Adrenal gland (tissue), 12 donors: ENCODE data around the gene BLCAP. TPM values are rescaled to one million over a fixed set of nuclear protein-coding genes. Genes with fewer than 3 reads are reported as not detected.

Source experiments
- DNase-seq, 7 donors: peaks; one replicate each; pipeline ENCODE4 v3.0.0-alpha.2; 2019 to 2020
- H3K27ac ChIP-seq, 5 donors: fragments of 200-600 bp; sonication (generic) in 4 of 5; 1 replicate in 3 of 5; 2 replicates in 2 of 5; pipeline versions ENCODE4 v1.5.1 to v1.8.0; 2016 to 2020; ENCODE audit warnings: mild to moderate bottlenecking in 1 of 5
- H3K27me3 ChIP-seq: fragments of 200-600 bp; 2 replicates; pipeline ENCODE4 v1.8.0; 2021
- H3K36me3 ChIP-seq, 2 donors: fragments of 200-600 bp; replicated peaks in 1 of 2; 1 replicate in 1 of 2; 2 replicates in 1 of 2; pipeline versions ENCODE4 v1.5.1 to v1.8.0; 2018 to 2022
- H3K4me1 ChIP-seq, 2 donors: fragments of 200-600 bp; replicated peaks in 1 of 2; 1 replicate in 1 of 2; 2 replicates in 1 of 2; pipeline versions ENCODE4 v1.5.1 to v1.8.0; 2018 to 2021
- H3K4me3 ChIP-seq, 4 donors: fragments of 200-600 bp; sonication (generic) in 3 of 4; one replicate each; pipeline ENCODE4 v1.5.1; 2016 to 2018
- H3K9me3 ChIP-seq, 3 donors: fragments of 200-600 bp; sonication (generic) in 1 of 3; replicated peaks in 1 of 3; 1 replicate in 2 of 3; 2 replicates in 1 of 3; pipeline versions ENCODE4 v1.5.1 to v1.8.0; 2016 to 2021
- CTCF ChIP-seq, 6 experiments: fragments of 450-650 bp in 4 of 6; fragments of 200-600 bp in 2 of 6; sonication (generic) in 1 of 6; IDR thresholded peaks; 1 replicate in 5 of 6; 2 replicates in 1 of 6; pipeline versions ENCODE4 v1.5.1 to v1.8.0; 2016 to 2021; ENCODE audit warnings: antibody characterized with exemption in 6 of 6, mild to moderate bottlenecking in 2 of 6, moderate library complexity in 1 of 6
- POLR2A ChIP-seq, 2 donors: fragments of 450-650 bp; IDR thresholded peaks; one replicate each; pipeline ENCODE4 v1.6.1; 2017; ENCODE audit warnings: antibody characterized with exemption in 2 of 2, mild to moderate bottlenecking in 2 of 2, moderate library complexity in 1 of 2
- WGBS, 4 donors: extraction: QIAGEN DNeasy Blood & Tissue Kit in 2 of 4; methylation state at CpG; one replicate each; pipeline versions ENCODE4 v1.1.5 to v1.1.7; 2013 to 2017; 5-methylcytosine and 5-hydroxymethylcytosine counted together
- intact Hi-C, 2 donors: fragments of 100-400 bp; cut with DNase I; formaldehyde crosslinking; loops; one replicate each; pipeline versions ENCODE4 v1.14.1 to v1.15.0; 2022 to 2023
- polyA plus RNA-seq, 3 donors: library from polyadenylated mRNA; stranded (reverse); fragments of 200-250 nt in 2 of 3; fragments of 350-450 nt in 1 of 3; fragmentation: Illumina TruSeq in 1 of 3; extraction: RNeasy Lipid Tissue Mini Kit (QIAGEN cat#74804) in 1 of 3; gene quantifications; one replicate each; pipeline ENCODE4 v1.2.3, GENCODE V29; 2013 to 2014
- total RNA-seq, 9 donors: library from RNA; depleted of rRNA in 4 of 9; stranded (reverse); fragments of >200 nt in 4 of 9; fragments of 120-200 nt in 1 of 9; fragmentation: NEBNext Ultra II Directional in 1 of 9; extraction: Animal tissue kit (Norgen Biotek cat#: 25700) in 1 of 9; gene quantifications; one replicate each; pipeline versions ENCODE4 v1.1.0 to v1.2.4, GENCODE V29; 2013 to 2023
- donor health status: healthy with polysubstance abuse.
- donor health status: Bipolar disorder and iron deficiency.
- donor health status: DM: yes; HTN: yes; CAD: no.
- donor health status: DM: no; HTN: no; CAD: no.
- donor health status: DM: no; HTN: no; CAD: no.
- donor health status: DM: yes; HTN: yes; CAD: no.

BLCAP gene
- total and polyA plus RNA-seq, 12 donors: 50.2 to 105 (median 68.4) TPM

DNA sequence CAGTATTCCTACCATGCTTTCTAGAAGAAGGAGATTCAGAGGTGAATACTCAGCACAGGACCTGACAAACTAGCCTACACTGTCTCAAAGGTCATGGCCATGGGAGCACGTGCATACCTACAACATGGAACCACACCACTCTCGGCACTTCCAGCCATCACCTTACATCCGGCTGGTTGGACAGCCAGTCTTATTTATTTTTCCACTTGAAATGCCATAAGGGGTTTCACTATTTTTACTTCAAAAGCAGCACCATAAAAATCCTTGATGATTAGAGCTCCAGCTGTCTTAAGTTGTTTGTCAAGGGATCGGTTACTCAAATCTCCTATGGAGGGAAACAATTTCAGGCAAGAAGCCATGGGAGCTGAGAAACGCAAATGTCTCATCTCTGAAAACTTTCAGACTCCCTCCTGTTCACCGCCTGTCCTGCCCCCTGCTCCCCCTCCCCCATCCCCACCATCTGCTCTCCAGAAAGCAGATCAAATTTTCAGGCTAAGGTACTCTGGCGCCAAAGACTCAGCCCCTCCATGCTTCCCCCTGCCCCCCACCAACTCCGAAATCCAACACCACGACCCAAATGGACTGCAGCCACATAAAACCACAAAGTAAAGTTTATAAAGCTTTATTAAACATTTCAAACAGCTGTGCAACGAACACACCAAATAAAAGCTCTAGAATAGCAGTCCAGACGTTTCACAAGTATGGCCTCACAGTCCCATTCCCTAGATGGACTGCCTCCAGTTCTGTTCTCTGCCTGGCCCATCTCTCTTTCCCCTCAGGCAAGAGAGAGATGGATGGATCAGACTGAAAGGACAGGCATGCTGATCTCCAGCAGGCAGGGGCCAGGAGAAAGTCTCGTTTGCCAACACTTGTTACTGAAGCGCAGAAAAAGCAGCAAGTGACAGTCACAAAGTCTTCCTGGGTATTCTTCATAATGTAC lies 10.6 kb downstream of the BLCAP start:
- Histone ChIP-seq H3K36me3 (peaks cover 0 to 23% of the 10 kb centered on the region in 2 donors), H3K4me3 (no peak overlapping the region), H3K27me3 (no peaks in the 10 kb centered on the region), H3K9me3 (no peaks in the 10 kb centered on the region), H3K27ac (peak overlapping the region in 1 of 5 donors; percentile 24), H3K4me1 (peaks cover 0 to 23% of the 10 kb centered on the region in 2 donors)
- intact Hi-C loops: no loop called here
- peak in 2 of 7 donors; percentile 5 to 43 for DNase-seq
- no peak for TF ChIP-seq POLR2A (IDR thresholded peaks at IDR 0.05)
- TF ChIP-seq CTCF (IDR thresholded peaks at IDR 0.05): no peak
- WGBS, 4 donors: 69 to 73% (median 71%) methylated on average over 13 of the region's 13 CpGs

- DNase-seq: peak in 2 of 7 donors; percentile 7 to 35
- Histone ChIP-seq H3K27ac (no peak overlapping the region), H3K4me3 (no peak overlapping the region), H3K4me1 (peaks cover 0 to 23% of the 10 kb centered on the region in 2 donors), H3K27me3 (no peaks in the 10 kb centered on the region), H3K36me3 (peaks cover 0 to 23% of the 10 kb centered on the region in 2 donors), H3K9me3 (no peaks in the 10 kb centered on the region)
- TF ChIP-seq CTCF (IDR thresholded peaks at IDR 0.05): no peak
- no peak for TF ChIP-seq POLR2A (IDR thresholded peaks at IDR 0.05)
- intact Hi-C loops: no loop called here
- 86 to 93% (median 89%) methylated on average over 4 of the region's 4 CpGs for WGBS, 4 donors
Measured at GRCh38 chr20:37515876-37516275, 11.8 kb downstream of the BLCAP start.

DNA sequence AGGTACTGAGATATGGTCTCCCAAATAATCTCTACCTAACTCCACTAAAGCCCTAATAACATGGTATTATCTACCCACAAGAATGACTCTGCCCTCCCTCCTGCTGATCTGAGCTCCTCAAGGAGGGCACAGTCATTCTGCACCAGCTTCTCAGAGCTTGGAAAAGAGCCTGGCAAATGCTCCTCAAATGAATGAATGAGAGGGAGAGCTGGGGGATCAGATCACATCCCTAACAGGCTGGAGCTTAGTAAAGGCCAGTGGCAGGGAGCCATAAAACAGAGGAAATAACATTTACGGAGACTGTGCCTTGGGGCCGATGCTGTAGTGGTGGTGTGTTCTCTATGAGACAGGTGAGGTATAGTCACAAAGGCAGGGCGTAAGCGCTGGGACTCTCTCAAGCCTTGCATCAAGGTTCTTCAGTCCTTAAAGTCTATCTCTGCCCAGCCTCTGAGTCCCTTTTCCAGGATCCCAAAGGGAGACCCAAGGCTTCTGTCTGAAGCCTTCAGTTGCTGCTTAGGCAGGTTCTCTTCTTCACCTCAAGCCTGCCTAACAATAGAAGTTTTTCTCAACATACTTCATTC lies 13.8 kb downstream of the BLCAP start:
- Histone ChIP-seq H3K9me3 (no peaks in the 10 kb centered on the region), H3K36me3 (peaks cover 0 to 24% of the 10 kb centered on the region in 2 donors), H3K4me3 (no peak overlapping the region), H3K27ac (no peak overlapping the region), H3K4me1 (peaks cover 0 to 11% of the 10 kb centered on the region in 2 donors), H3K27me3 (no peaks in the 10 kb centered on the region)
- peak in 2 of 7 donors; percentile 1 to 44 for DNase-seq
- intact Hi-C loops: no loop called here
- WGBS, 4 donors: 84 to 96% (median 91%) methylated on average over 4 of the region's 4 CpGs
- no peak for TF ChIP-seq CTCF (IDR thresholded peaks at IDR 0.05)
- TF ChIP-seq POLR2A (IDR thresholded peaks at IDR 0.05): no peak

DNA sequence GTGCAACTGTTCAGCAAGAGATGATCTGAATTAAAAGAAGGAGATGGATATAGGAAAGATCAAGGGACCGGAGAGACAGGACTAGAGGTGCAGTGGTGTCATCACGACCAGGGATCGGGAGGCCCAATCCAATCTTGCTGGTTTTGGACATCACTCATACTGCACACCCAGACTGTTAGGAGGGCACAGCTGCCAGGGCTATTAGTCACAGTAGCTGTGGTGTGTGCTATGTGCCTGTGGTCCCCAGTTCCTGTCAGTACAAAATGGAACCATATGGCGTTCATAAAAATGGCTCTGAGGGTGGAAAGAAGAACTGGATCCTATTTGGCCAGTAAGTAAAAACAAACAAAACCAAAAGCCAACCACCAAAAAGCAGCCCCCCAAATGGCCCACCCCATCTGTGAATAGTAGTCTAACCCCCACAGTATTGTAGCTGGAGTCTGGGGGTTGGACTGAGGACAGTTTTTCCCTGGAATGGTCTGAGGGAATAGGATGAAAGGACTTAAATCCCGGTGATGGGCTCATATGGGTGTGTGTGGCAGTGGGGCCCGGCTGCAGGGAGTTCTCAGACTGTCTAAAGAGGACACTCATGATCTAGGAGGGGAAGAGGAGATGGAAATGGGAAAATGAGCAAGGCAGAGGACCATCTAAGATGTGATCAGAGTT lies 15.9 kb downstream of the BLCAP start:
- peaks cover 0 to 2% of the 10 kb centered on the region in 2 donors for H3K4me1 ChIP-seq
- DNase-seq: peak in 2 of 7 donors; percentile 8 to 30
- no peak overlapping the region for H3K4me3 ChIP-seq
- no peak for TF ChIP-seq POLR2A (IDR thresholded peaks at IDR 0.05)
- TF ChIP-seq CTCF (IDR thresholded peaks at IDR 0.05): no peak
- peaks cover 0 to 19% of the 10 kb centered on the region in 2 donors for H3K36me3 ChIP-seq
- H3K9me3 ChIP-seq: no peaks in the 10 kb centered on the region
- intact Hi-C loops: no loop called here
- H3K27ac ChIP-seq: no peak overlapping the region
- no peaks in the 10 kb centered on the region for H3K27me3 ChIP-seq
- WGBS, 4 donors: 93 to 98% (median 97%) methylated on average over 6 of the region's 6 CpGs
